Lung (tissue), 12 donors: ENCODE data around the gene USH2A. TPM values are rescaled to one million over a fixed set of nuclear protein-coding genes. Genes with fewer than 3 reads are reported as not detected.

Source experiments
- ATAC-seq: fragments of 200-7000 bp; cut with Tn5 transposase; one replicate; pipeline ENCODE4 v1.9.1; 2020; ENCODE audit warnings: moderate number of reproducible peaks; ENCODE audit not compliant: insufficient read depth, low FRiP score
- DNase-seq, 3 donors: peaks; one replicate each; pipeline ENCODE4 v3.0.0-alpha.2; 2013 to 2017
- H3K27ac ChIP-seq, 2 donors: one replicate each; pipeline ENCODE4 v1.5.1; 2013; ENCODE audit warnings: mild to moderate bottlenecking in 2 of 2, moderate library complexity in 2 of 2, control low read depth in 1 of 2, inconsistent platforms in 1 of 2, low read depth in 1 of 2, low read length in 1 of 2
- H3K27me3 ChIP-seq, 3 donors: one replicate each; pipeline ENCODE4 v1.5.1; 2013; ENCODE audit warnings: low read length in 2 of 3; ENCODE audit not compliant: control insufficient read depth in 3 of 3, insufficient read depth in 3 of 3
- H3K36me3 ChIP-seq, 4 donors: one replicate each; pipeline ENCODE4 v1.5.1; 2013; ENCODE audit warnings: low read length in 4 of 4, mild to moderate bottlenecking in 1 of 4, moderate library complexity in 1 of 4; ENCODE audit not compliant: control insufficient read depth in 4 of 4, insufficient read depth in 4 of 4
- H3K4me1 ChIP-seq, 5 donors: one replicate each; pipeline ENCODE4 v1.5.1; 2013; ENCODE audit warnings: low read length in 5 of 5, mild to moderate bottlenecking in 2 of 5, moderate library complexity in 1 of 5; ENCODE audit not compliant: control insufficient read depth in 5 of 5, insufficient read depth in 5 of 5
- H3K4me3 ChIP-seq: one replicate; pipeline ENCODE4 v1.5.1; 2013; ENCODE audit warnings: mild to moderate bottlenecking, control low read depth, moderate library complexity
- H3K9ac ChIP-seq, 2 donors: one replicate each; pipeline ENCODE4 v1.5.1; 2013; ENCODE audit warnings: low read length in 2 of 2, control low read depth in 1 of 2; ENCODE audit not compliant: insufficient read depth in 1 of 2
- H3K9me3 ChIP-seq, 4 donors: one replicate each; pipeline ENCODE4 v1.5.1; 2013; ENCODE audit warnings: low read length in 3 of 4, mild to moderate bottlenecking in 1 of 4, moderate library complexity in 1 of 4; ENCODE audit not compliant: control insufficient read depth in 4 of 4, insufficient read depth in 3 of 4
- WGBS, 2 donors: extraction: QIAGEN DNeasy Blood & Tissue Kit; methylation state at CpG; one replicate each; pipeline ENCODE4 v1.1.7; 2013; 5-methylcytosine and 5-hydroxymethylcytosine counted together
- polyA plus RNA-seq, 2 donors: library from polyadenylated mRNA; stranded (reverse); fragments of 200-250 nt; gene quantifications; one replicate each; pipeline ENCODE4 v1.2.1, GENCODE V29; 2013
- total RNA-seq, 2 donors: library from RNA; depleted of rRNA in 1 of 2; stranded (reverse); fragments of >200 nt in 1 of 2; gene quantifications; one replicate each; pipeline ENCODE4 v1.2.1, GENCODE V29; 2014 to 2021
- TF ChIP-seq, protein P1 (sequence below): IDR thresholded peaks from 2 replicates; pipeline ENCODE4 v1.5.1; 2012; ENCODE audit warnings: mild to moderate bottlenecking; ENCODE audit errors: control extremely low read depth, extremely low read depth
- donor health status: control.
- donor health status: control.
- donor health status: Bipolar disorder and iron deficiency.
- donor health status: healthy.
- donor health status: DM: yes; HTN: yes; CAD: no.

Gene USH2A
- total and polyA plus RNA-seq, 4 donors = under 0.01 to 0.11 TPM; not detected in 2

DNA sequence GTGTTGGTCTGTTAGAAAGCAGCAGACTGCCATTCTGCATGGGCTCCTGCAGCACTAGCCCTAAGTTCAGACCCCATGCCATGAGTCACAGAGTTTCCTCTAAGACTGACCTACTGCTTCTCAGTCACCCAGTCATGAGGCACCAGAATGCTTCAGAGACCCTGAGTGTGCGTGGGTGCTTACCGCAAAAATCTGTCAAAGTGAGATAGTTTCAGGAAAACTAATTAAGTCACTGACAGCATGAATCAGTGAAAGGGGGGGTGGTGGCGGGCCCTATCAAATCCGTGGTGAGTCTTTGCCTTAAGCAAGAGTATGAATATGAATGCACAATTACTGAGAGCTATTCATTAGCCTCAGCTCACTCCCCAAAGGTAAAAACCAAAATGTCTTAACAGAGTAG is 758.0 kb downstream of the USH2A start:
- H3K36me3 ChIP-seq = no peaks in the 10 kb centered on the region
- no peak overlapping the region for H3K9ac ChIP-seq
- peaks cover 0 to 2% (median 0%) of the 10 kb centered on the region in 4 donors for H3K9me3 ChIP-seq
- DNase-seq (no peak), ATAC-seq (no peak)
- H3K4me1 ChIP-seq = peaks cover 0 to 2% (median 0%) of the 10 kb centered on the region in 5 donors
- no peaks in the 10 kb centered on the region for H3K27me3 ChIP-seq
- WGBS, 2 donors = 82 to 83% methylated on average over 4 of the region's 4 CpGs
- H3K27ac ChIP-seq = no peak overlapping the region
- H3K4me3 ChIP-seq = no peak overlapping the region
- TF ChIP-seq, protein P1, sequence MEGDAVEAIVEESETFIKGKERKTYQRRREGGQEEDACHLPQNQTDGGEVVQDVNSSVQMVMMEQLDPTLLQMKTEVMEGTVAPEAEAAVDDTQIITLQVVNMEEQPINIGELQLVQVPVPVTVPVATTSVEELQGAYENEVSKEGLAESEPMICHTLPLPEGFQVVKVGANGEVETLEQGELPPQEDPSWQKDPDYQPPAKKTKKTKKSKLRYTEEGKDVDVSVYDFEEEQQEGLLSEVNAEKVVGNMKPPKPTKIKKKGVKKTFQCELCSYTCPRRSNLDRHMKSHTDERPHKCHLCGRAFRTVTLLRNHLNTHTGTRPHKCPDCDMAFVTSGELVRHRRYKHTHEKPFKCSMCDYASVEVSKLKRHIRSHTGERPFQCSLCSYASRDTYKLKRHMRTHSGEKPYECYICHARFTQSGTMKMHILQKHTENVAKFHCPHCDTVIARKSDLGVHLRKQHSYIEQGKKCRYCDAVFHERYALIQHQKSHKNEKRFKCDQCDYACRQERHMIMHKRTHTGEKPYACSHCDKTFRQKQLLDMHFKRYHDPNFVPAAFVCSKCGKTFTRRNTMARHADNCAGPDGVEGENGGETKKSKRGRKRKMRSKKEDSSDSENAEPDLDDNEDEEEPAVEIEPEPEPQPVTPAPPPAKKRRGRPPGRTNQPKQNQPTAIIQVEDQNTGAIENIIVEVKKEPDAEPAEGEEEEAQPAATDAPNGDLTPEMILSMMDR = no peak

DNA sequence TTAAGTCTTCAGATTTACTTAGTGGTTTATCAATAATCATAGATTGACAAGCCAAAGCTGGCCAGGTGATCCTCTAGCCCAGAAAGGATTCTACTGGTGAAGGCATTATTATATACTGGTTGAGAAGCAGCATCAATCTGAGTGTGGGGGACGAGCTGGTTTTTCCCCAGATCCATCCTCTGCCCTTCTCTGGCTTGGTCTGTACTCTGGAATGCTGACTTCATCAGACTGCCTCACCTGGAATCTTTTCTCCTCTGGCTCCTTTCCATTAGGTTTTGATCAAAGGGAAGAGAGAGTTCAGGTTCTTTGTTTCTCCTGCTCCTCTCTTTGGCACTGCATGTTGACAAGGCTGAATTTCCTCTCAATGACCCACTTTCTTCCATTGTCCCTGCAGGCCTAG is 762.2 kb downstream of the USH2A start:
- TF ChIP-seq, protein P1 = no peak
- peaks cover 0 to 2% (median 0%) of the 10 kb centered on the region in 4 donors for H3K9me3 ChIP-seq
- no peak overlapping the region for H3K27ac ChIP-seq
- H3K27me3 ChIP-seq = no peaks in the 10 kb centered on the region
- H3K9ac ChIP-seq = no peak overlapping the region
- ATAC-seq (no peak), DNase-seq (no peak)
- H3K4me3 ChIP-seq = no peak overlapping the region
- 58 to 71% methylated on average over 1 of the region's 1 CpG for WGBS, 2 donors
- H3K4me1 ChIP-seq = no peaks in the 10 kb centered on the region
- no peaks in the 10 kb centered on the region for H3K36me3 ChIP-seq

DNA sequence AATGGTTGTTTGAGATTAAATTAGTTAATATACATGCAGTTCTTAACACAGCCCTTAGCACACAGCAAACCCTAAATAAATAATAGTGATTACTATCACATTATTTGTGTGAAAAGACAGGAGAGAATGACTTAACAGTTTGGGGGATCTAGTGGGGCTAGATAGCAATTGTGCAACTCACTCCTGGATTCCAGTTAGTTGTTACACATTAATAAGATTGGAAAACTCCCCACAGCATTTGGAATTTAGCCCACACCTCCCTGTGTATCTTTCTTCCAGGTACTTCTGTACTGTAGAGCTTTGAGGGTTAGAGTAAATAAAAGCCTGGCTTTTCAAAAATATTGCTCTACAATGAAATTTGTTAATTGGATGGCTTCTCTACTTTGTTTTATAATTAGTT is 763.0 kb downstream of the USH2A start:
- ATAC-seq (no peak), DNase-seq (peak in 1 of 3 donors; percentile 52)
- H3K27ac ChIP-seq = no peak overlapping the region
- H3K36me3 ChIP-seq = no peaks in the 10 kb centered on the region
- H3K4me3 ChIP-seq = no peak overlapping the region
- H3K27me3 ChIP-seq = no peaks in the 10 kb centered on the region
- no peak overlapping the region for H3K9ac ChIP-seq
- TF ChIP-seq, protein P1 = no peak
- no peaks in the 10 kb centered on the region for H3K4me1 ChIP-seq
- H3K9me3 ChIP-seq = peaks cover 0 to 2% (median 0%) of the 10 kb centered on the region in 4 donors

DNA sequence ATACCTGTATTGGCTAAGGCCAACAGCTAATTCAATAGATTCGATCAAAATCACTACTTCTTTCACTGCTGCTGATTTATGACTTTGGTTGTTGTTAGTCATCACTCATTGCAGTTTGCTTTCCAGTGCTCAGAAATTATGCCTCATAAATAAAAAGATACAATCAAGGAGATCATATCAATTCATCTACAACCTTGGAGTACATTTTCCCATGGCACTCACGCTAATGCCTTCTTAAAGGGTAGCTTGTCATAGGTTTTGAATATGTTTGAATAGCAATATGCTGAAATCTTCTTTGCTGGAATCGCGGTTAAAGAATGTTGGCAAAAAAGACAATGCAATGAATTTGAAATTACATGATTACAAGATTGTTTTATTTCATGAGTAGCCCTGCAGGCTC is 766.2 kb downstream of the USH2A start:
- 94 to 95% methylated on average over 4 of the region's 4 CpGs for WGBS, 2 donors
- no peaks in the 10 kb centered on the region for H3K4me1 ChIP-seq
- no peak overlapping the region for H3K9ac ChIP-seq
- H3K27ac ChIP-seq = no peak overlapping the region
- H3K4me3 ChIP-seq = no peak overlapping the region
- H3K36me3 ChIP-seq = no peaks in the 10 kb centered on the region
- DNase-seq (no peak), ATAC-seq (no peak)
- no peaks in the 10 kb centered on the region for H3K9me3 ChIP-seq
- TF ChIP-seq, protein P1 = no peak
- no peaks in the 10 kb centered on the region for H3K27me3 ChIP-seq
